ENCODE measurements around the gene HCN2.
"Not testable (repeated sequence)": the region's sequence is repeated elsewhere in the genome, so short reads cannot be mapped to it uniquely, and the experiment has no call there.

HCN2 gene

GRCh38 chr19:601310-601709, 11.6 kb downstream of the HCN2 start:
- Histone ChIP-seq H3K27ac (ENCODE audit: insufficient read depth in 1 of 2, low read depth in 1 of 2, low read length in 2 of 2, poor library complexity in 1 of 2, severe bottlenecking in 2 of 2) (no peak overlapping the region), H3K9me3 (ENCODE audit: control extremely low read depth in 1 of 5, control insufficient read depth in 4 of 5, insufficient read depth in 2 of 5, low read depth in 1 of 5, low read length in 4 of 5) (peaks cover 0 to 6% (median 2%) of the 10 kb centered on the region in 5 experiments), H3K4me1 (ENCODE audit: control extremely low read depth in 1 of 4, control insufficient read depth in 4 of 4, insufficient read depth in 4 of 4, low read length in 3 of 4) (no peaks in the 10 kb centered on the region), H3K36me3 (ENCODE audit: control insufficient read depth in 4 of 4, insufficient read depth in 4 of 4, low read length in 3 of 4) (no peaks in the 10 kb centered on the region), H3K27me3 (replicated peaks in 2 of 5; ENCODE audit: control insufficient read depth in 4 of 5, insufficient read depth in 5 of 5, low read length in 4 of 5) (no peaks in the 10 kb centered on the region), H3K4me3 (ENCODE audit: control insufficient read depth in 1 of 7, extremely low read depth in 1 of 7, insufficient read depth in 4 of 7, low read depth in 2 of 7, low read length in 6 of 7) (no peak overlapping the region)
- WGBS (ENCODE audit: insufficient coverage): 94% methylated on average over 20 of the region's 28 CpGs
- ChIA-PET CTCF (no interaction called here), POLR2A (no interaction called here)
- DNase-seq: no peak

- CTCF ChIA-PET: no interaction called here
Measured at GRCh38 chr19:601790-602189, 12.1 kb downstream of the HCN2 start.

GRCh38 chr19:602391-603301, 13.0 kb downstream of the HCN2 start:
- Histone ChIP-seq H3K9me3 (ENCODE audit: control extremely low read depth in 1 of 5, control insufficient read depth in 4 of 5, insufficient read depth in 2 of 5, low read depth in 1 of 5, low read length in 4 of 5) (peaks cover 0 to 6% (median 2%) of the 10 kb centered on the region in 5 experiments), H3K27me3 (replicated peaks in 2 of 5; ENCODE audit: control insufficient read depth in 4 of 5, insufficient read depth in 5 of 5, low read length in 4 of 5) (no peaks in the 10 kb centered on the region), H3K4me3 (ENCODE audit: control insufficient read depth in 1 of 7, extremely low read depth in 1 of 7, insufficient read depth in 4 of 7, low read depth in 2 of 7, low read length in 6 of 7) (no peak overlapping the region), H3K4me1 (ENCODE audit: control extremely low read depth in 1 of 4, control insufficient read depth in 4 of 4, insufficient read depth in 4 of 4, low read length in 3 of 4) (no peaks in the 10 kb centered on the region), H3K36me3 (ENCODE audit: control insufficient read depth in 4 of 4, insufficient read depth in 4 of 4, low read length in 3 of 4) (no peaks in the 10 kb centered on the region), H3K27ac (ENCODE audit: insufficient read depth in 1 of 2, low read depth in 1 of 2, low read length in 2 of 2, poor library complexity in 1 of 2, severe bottlenecking in 2 of 2) (no peak overlapping the region)
- 91% methylated on average over 28 of the region's 35 CpGs for WGBS (ENCODE audit: insufficient coverage)
- DNase-seq: no peak
- ChIA-PET POLR2A (no interaction called here), CTCF (no interaction called here)

More at GRCh38 chr19:601790-602189, 12.1 kb downstream of the HCN2 start:
- POLR2A ChIA-PET: no interaction called here
- H3K9me3 ChIP-seq (ENCODE audit: control extremely low read depth in 1 of 5, control insufficient read depth in 4 of 5, insufficient read depth in 2 of 5, low read depth in 1 of 5, low read length in 4 of 5): peaks cover 0 to 6% (median 2%) of the 10 kb centered on the region in 5 experiments
- WGBS (ENCODE audit: insufficient coverage): 93% methylated on average over 14 of the region's 25 CpGs
- H3K4me3 ChIP-seq (ENCODE audit: control insufficient read depth in 1 of 7, extremely low read depth in 1 of 7, insufficient read depth in 4 of 7, low read depth in 2 of 7, low read length in 6 of 7): no peak overlapping the region
- no peaks in the 10 kb centered on the region for H3K27me3 ChIP-seq (replicated peaks in 2 of 5; ENCODE audit: control insufficient read depth in 4 of 5, insufficient read depth in 5 of 5, low read length in 4 of 5)
- H3K27ac ChIP-seq (ENCODE audit: insufficient read depth in 1 of 2, low read depth in 1 of 2, low read length in 2 of 2, poor library complexity in 1 of 2, severe bottlenecking in 2 of 2): no peak overlapping the region
- H3K36me3 ChIP-seq (ENCODE audit: control insufficient read depth in 4 of 4, insufficient read depth in 4 of 4, low read length in 3 of 4): no peaks in the 10 kb centered on the region
- DNase-seq: no peak
- no peaks in the 10 kb centered on the region for H3K4me1 ChIP-seq (ENCODE audit: control extremely low read depth in 1 of 4, control insufficient read depth in 4 of 4, insufficient read depth in 4 of 4, low read length in 3 of 4)

GRCh38 chr19:603302-603639, 13.6 kb downstream of the HCN2 start:
- H3K9me3 ChIP-seq (ENCODE audit: control extremely low read depth in 1 of 5, control insufficient read depth in 4 of 5, insufficient read depth in 2 of 5, low read depth in 1 of 5, low read length in 4 of 5); H3K4me1 ChIP-seq (ENCODE audit: control extremely low read depth in 1 of 4, control insufficient read depth in 4 of 4, insufficient read depth in 4 of 4, low read length in 3 of 4); CTCF ChIA-PET; H3K27me3 ChIP-seq (replicated peaks in 2 of 5; ENCODE audit: control insufficient read depth in 4 of 5, insufficient read depth in 5 of 5, low read length in 4 of 5); H3K27ac ChIP-seq (ENCODE audit: insufficient read depth in 1 of 2, low read depth in 1 of 2, low read length in 2 of 2, poor library complexity in 1 of 2, severe bottlenecking in 2 of 2); H3K36me3 ChIP-seq (ENCODE audit: control insufficient read depth in 4 of 4, insufficient read depth in 4 of 4, low read length in 3 of 4); H3K4me3 ChIP-seq (ENCODE audit: control insufficient read depth in 1 of 7, extremely low read depth in 1 of 7, insufficient read depth in 4 of 7, low read depth in 2 of 7, low read length in 6 of 7); DNase-seq; POLR2A ChIA-PET: not testable (repeated sequence)
- 97% methylated on average over 10 of the region's 13 CpGs for WGBS (ENCODE audit: insufficient coverage)

GRCh38 chr19:603779-604178, 14.1 kb downstream of the HCN2 start:
- POLR2A ChIA-PET; H3K27me3 ChIP-seq (replicated peaks in 2 of 5; ENCODE audit: control insufficient read depth in 4 of 5, insufficient read depth in 5 of 5, low read length in 4 of 5); H3K4me3 ChIP-seq (ENCODE audit: control insufficient read depth in 1 of 7, extremely low read depth in 1 of 7, insufficient read depth in 4 of 7, low read depth in 2 of 7, low read length in 6 of 7); H3K9me3 ChIP-seq (ENCODE audit: control extremely low read depth in 1 of 5, control insufficient read depth in 4 of 5, insufficient read depth in 2 of 5, low read depth in 1 of 5, low read length in 4 of 5); CTCF ChIA-PET; H3K27ac ChIP-seq (ENCODE audit: insufficient read depth in 1 of 2, low read depth in 1 of 2, low read length in 2 of 2, poor library complexity in 1 of 2, severe bottlenecking in 2 of 2); H3K36me3 ChIP-seq (ENCODE audit: control insufficient read depth in 4 of 4, insufficient read depth in 4 of 4, low read length in 3 of 4); H3K4me1 ChIP-seq (ENCODE audit: control extremely low read depth in 1 of 4, control insufficient read depth in 4 of 4, insufficient read depth in 4 of 4, low read length in 3 of 4): not testable (repeated sequence)
- peak in 1 of 3 donors; percentile 32 for DNase-seq
- WGBS (ENCODE audit: insufficient coverage): 94% methylated on average over 5 of the region's 20 CpGs

- Histone ChIP-seq H3K36me3 (ENCODE audit: control insufficient read depth in 4 of 4, insufficient read depth in 4 of 4, low read length in 3 of 4) (no peaks in the 10 kb centered on the region), H3K4me1 (ENCODE audit: control extremely low read depth in 1 of 4, control insufficient read depth in 4 of 4, insufficient read depth in 4 of 4, low read length in 3 of 4) (peaks cover 0 to 10% (median 4%) of the 10 kb centered on the region in 4 experiments), H3K4me3 (ENCODE audit: control insufficient read depth in 1 of 7, extremely low read depth in 1 of 7, insufficient read depth in 4 of 7, low read depth in 2 of 7, low read length in 6 of 7) (no peak overlapping the region), H3K27me3 (replicated peaks in 2 of 5; ENCODE audit: control insufficient read depth in 4 of 5, insufficient read depth in 5 of 5, low read length in 4 of 5) (no peaks in the 10 kb centered on the region), H3K27ac (ENCODE audit: insufficient read depth in 1 of 2, low read depth in 1 of 2, low read length in 2 of 2, poor library complexity in 1 of 2, severe bottlenecking in 2 of 2) (no peak overlapping the region), H3K9me3 (ENCODE audit: control extremely low read depth in 1 of 5, control insufficient read depth in 4 of 5, insufficient read depth in 2 of 5, low read depth in 1 of 5, low read length in 4 of 5) (peaks cover 0 to 6% (median 2%) of the 10 kb centered on the region in 5 experiments)
- ChIA-PET CTCF (no interaction called here), POLR2A (no interaction called here)
- DNase-seq: peak; percentile 22 to 41 (median 36)
- 100% methylated on average over 2 of the region's 11 CpGs for WGBS (ENCODE audit: insufficient coverage)
Measured at GRCh38 chr19:604355-604754, 14.7 kb downstream of the HCN2 start.

GRCh38 chr19:605061-605971, 15.6 kb downstream of the HCN2 start:
- H3K27ac ChIP-seq (ENCODE audit: insufficient read depth in 1 of 2, low read depth in 1 of 2, low read length in 2 of 2, poor library complexity in 1 of 2, severe bottlenecking in 2 of 2); H3K36me3 ChIP-seq (ENCODE audit: control insufficient read depth in 4 of 4, insufficient read depth in 4 of 4, low read length in 3 of 4); H3K27me3 ChIP-seq (replicated peaks in 2 of 5; ENCODE audit: control insufficient read depth in 4 of 5, insufficient read depth in 5 of 5, low read length in 4 of 5); POLR2A ChIA-PET; CTCF ChIA-PET; H3K9me3 ChIP-seq (ENCODE audit: control extremely low read depth in 1 of 5, control insufficient read depth in 4 of 5, insufficient read depth in 2 of 5, low read depth in 1 of 5, low read length in 4 of 5): not testable (repeated sequence)
- H3K4me1 ChIP-seq (ENCODE audit: control extremely low read depth in 1 of 4, control insufficient read depth in 4 of 4, insufficient read depth in 4 of 4, low read length in 3 of 4): peaks cover 0 to 20% (median 9%) of the 10 kb centered on the region in 4 experiments
- WGBS (ENCODE audit: insufficient coverage): 89% methylated on average over 15 of the region's 34 CpGs
- peak in 1 of 3 donors; percentile 56 for DNase-seq
- peak overlapping the region in 1 of 7 experiments; percentile 46 for H3K4me3 ChIP-seq (ENCODE audit: control insufficient read depth in 1 of 7, extremely low read depth in 1 of 7, insufficient read depth in 4 of 7, low read depth in 2 of 7, low read length in 6 of 7)

All from common myeloid progenitor, CD34-positive (primary cell).